ENCODE measurements around the gene ARHGAP1. TPM values are rescaled to one million over a fixed set of nuclear protein-coding genes. Genes with fewer than 3 reads are reported as not detected.

The ARHGAP1 gene
- total RNA-seq, 6 experiments from 2014 or later, result 26.5 to 46.2 (median 30.9) TPM

DNA sequence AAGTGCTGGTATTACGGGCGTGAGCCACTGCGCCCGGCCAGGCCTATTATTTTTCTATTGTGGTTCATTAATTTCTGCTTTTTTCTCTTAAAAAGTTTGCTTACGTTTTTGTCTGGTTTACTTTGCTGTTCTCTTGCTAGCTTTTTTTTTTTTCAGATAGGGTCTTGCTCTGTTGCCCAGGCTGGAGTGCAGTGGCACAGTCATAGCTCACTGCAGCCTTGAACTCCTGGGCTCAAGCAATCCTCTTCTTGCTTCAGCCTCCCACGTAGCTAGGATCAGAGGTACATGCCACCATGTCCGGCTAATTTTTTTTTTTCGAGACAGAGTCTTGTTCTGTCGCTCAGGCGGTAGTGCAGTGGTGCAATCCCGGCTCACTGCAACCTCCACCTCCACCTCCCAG, 37.3 kb upstream of the ARHGAP1 start:
- Histone ChIP-seq H3K4me3 (no peak overlapping the region), H3K4me1 (peaks cover 0 to 33% (median 13%) of the 10 kb centered on the region in 4 donors), H3K36me3 (peaks cover 4 to 94% (median 50%) of the 10 kb centered on the region in 4 donors), H3K27me3 (no peaks in the 10 kb centered on the region), H3K9me3 (no peaks in the 10 kb centered on the region), H3K27ac (peak overlapping the region in 1 of 3 donors; percentile 78)
- WGBS (ENCODE audit: insufficient coverage, low coverage, low lambda C conversion rate, missing lambda C conversion rate), result 84% methylated on average over 8 of the region's 11 CpGs
- DNase-seq (no peak), ATAC-seq (no peak)
- intact Hi-C loops (cut with DNase I), result no loop called here
- no peak for TF ChIP-seq POLR2A (IDR thresholded peaks at IDR 0.05)
- TF ChIP-seq, protein P1, sequence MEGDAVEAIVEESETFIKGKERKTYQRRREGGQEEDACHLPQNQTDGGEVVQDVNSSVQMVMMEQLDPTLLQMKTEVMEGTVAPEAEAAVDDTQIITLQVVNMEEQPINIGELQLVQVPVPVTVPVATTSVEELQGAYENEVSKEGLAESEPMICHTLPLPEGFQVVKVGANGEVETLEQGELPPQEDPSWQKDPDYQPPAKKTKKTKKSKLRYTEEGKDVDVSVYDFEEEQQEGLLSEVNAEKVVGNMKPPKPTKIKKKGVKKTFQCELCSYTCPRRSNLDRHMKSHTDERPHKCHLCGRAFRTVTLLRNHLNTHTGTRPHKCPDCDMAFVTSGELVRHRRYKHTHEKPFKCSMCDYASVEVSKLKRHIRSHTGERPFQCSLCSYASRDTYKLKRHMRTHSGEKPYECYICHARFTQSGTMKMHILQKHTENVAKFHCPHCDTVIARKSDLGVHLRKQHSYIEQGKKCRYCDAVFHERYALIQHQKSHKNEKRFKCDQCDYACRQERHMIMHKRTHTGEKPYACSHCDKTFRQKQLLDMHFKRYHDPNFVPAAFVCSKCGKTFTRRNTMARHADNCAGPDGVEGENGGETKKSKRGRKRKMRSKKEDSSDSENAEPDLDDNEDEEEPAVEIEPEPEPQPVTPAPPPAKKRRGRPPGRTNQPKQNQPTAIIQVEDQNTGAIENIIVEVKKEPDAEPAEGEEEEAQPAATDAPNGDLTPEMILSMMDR (IDR thresholded peaks at IDR 0.05), result no peak

DNA sequence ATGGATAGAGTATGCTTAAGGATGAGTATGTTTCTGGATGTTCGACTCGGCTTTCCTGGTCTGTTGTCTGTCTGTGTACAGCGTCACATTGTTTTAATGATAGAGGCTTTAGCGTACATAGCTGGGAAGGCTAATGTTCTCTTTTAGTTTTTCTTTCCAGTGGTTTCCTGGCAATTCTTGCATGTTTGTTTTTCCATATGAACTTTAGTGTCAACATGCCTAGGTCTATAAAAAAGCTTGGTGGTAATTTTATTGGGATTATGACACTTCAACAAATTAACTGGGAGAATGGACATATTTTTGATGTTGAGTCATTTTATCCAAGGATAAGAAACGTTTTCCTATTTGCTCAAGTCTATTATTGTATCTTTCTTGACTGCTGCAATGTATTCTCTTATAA, 36.2 kb upstream of the ARHGAP1 start:
- intact Hi-C loops (cut with DNase I), result no loop called here
- ATAC-seq, result peak; percentile 45 to 73 (median 54)
- DNase-seq, result no peak
- WGBS (ENCODE audit: insufficient coverage, low coverage, low lambda C conversion rate, missing lambda C conversion rate), result 65% methylated on average over 5 of the region's 5 CpGs
- Histone ChIP-seq H3K9me3 (no peaks in the 10 kb centered on the region), H3K36me3 (peaks cover 2 to 94% (median 47%) of the 10 kb centered on the region in 4 donors), H3K27me3 (no peaks in the 10 kb centered on the region), H3K4me3 (no peak overlapping the region), H3K4me1 (peaks cover 0 to 33% (median 13%) of the 10 kb centered on the region in 4 donors), H3K27ac (peak overlapping the region; percentile 20 to 78 (median 36))
- TF ChIP-seq, protein P1 (IDR thresholded peaks at IDR 0.05), result no peak
- TF ChIP-seq POLR2A (IDR thresholded peaks at IDR 0.05), result no peak

DNA sequence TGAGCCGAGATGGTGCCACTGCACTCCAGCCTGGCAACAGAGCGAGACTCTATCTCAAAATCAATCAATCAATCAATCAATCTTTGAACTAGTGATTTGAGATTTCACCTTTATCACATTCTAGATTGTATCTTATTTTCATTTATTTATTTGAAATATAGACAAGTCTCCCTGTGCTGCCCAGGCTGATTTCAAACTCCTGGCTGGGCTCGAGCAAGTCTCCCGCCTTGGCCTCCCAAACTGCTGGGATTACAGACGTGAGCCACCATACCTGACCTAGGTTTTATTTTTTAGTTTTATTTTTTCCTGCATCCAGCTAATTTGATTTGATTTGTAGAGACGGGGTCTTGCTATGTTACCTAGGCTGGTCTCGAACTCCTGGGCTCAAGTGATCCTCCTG, 35.7 kb upstream of the ARHGAP1 start:
- Histone ChIP-seq H3K4me1 (peaks cover 0 to 33% (median 13%) of the 10 kb centered on the region in 4 donors), H3K36me3 (peaks cover 0 to 93% (median 44%) of the 10 kb centered on the region in 4 donors), H3K9me3 (no peaks in the 10 kb centered on the region), H3K27me3 (no peaks in the 10 kb centered on the region), H3K4me3 (no peak overlapping the region), H3K27ac (peak overlapping the region; percentile 20 to 78 (median 36))
- TF ChIP-seq, protein P1 (IDR thresholded peaks at IDR 0.05), result no peak
- TF ChIP-seq POLR2A (IDR thresholded peaks at IDR 0.05), result no peak
- ATAC-seq, result peak in 2 of 4 donors; percentile 5 to 6
- peak in 1 of 3 donors; percentile 27 for DNase-seq
- WGBS (ENCODE audit: insufficient coverage, low coverage, low lambda C conversion rate, missing lambda C conversion rate), result 89% methylated on average over 6 of the region's 7 CpGs
- intact Hi-C loops (cut with DNase I), result no loop called here

DNA sequence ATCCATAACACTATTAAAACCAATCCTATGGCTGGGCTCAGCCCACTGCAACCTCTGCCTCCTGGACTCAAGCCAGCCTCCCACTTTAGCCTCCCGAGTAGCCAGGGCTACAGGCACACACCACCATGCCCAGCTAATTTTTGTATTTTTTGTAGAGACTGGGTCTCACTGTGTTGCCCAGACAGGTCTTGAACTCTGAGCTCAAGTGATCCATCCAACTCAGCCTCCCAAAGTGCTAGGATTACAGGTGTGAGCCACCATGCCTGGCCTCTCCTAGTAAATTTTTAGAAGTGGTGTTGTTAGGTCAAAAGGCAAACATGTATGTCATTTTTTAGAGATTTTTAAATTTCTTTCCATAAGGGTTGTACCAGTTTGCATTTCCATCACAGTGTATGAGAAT, 32.8 kb upstream of the ARHGAP1 start:
- Histone ChIP-seq H3K9me3 (no peaks in the 10 kb centered on the region), H3K27me3 (no peaks in the 10 kb centered on the region), H3K4me3 (no peak overlapping the region), H3K36me3 (peaks cover 0 to 90% (median 37%) of the 10 kb centered on the region in 4 donors), H3K27ac (no peak overlapping the region), H3K4me1 (peaks cover 0 to 43% (median 13%) of the 10 kb centered on the region in 4 donors)
- intact Hi-C loops (cut with DNase I), result no loop called here
- no peak for TF ChIP-seq POLR2A (IDR thresholded peaks at IDR 0.05)
- TF ChIP-seq, protein P1 (IDR thresholded peaks at IDR 0.05), result no peak
- ATAC-seq, result no peak
- DNase-seq, result peak in 1 of 3 donors; percentile 10
- WGBS (ENCODE audit: insufficient coverage, low coverage, low lambda C conversion rate, missing lambda C conversion rate), result 56% methylated on average over 1 of the region's 1 CpG

All from right lobe of liver (tissue), 6 donors.